Pons (tissue), 1 donor: Measurements from ENCODE around the gene CHMP6.
A peak's percentile ranks its signal among the peaks of the same experiment; 100 is the strongest.

Experiments
- DNase-seq: peaks from one replicate; pipeline ENCODE4 v3.0.0-alpha.2; 2016; ENCODE audit warnings: low spot score

CHMP6 gene

GRCh38 chr17:80970762-80971703 is 20.6 kb upstream of the CHMP6 start:
- DNase-seq = no peak

- DNase-seq = no peak
These were observed 19.8 kb upstream of the CHMP6 start for GRCh38 chr17:80971704-80972304.

- no peak for DNase-seq
These were observed 14.9 kb upstream of the CHMP6 start for GRCh38 chr17:80976701-80977100.

DNA sequence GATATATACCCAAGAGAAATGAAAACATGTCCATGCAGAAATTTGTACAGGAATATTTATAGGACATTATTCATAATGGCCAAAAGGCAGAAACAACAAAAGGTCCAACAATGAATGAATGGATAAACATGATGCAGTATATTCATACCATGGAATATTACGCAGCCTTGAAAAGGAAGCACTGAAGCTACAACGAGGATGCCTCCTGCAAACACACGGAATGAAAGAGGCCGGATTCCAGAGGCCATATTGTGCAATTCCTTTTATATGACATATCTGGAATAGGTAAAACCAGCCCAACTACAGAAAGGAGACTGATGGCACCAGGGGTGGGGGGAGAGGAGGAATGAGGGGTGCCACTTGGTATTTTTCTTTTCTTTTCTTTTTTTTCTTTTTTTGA is 14.5 kb upstream of the CHMP6 start:
- no peak for DNase-seq

DNA sequence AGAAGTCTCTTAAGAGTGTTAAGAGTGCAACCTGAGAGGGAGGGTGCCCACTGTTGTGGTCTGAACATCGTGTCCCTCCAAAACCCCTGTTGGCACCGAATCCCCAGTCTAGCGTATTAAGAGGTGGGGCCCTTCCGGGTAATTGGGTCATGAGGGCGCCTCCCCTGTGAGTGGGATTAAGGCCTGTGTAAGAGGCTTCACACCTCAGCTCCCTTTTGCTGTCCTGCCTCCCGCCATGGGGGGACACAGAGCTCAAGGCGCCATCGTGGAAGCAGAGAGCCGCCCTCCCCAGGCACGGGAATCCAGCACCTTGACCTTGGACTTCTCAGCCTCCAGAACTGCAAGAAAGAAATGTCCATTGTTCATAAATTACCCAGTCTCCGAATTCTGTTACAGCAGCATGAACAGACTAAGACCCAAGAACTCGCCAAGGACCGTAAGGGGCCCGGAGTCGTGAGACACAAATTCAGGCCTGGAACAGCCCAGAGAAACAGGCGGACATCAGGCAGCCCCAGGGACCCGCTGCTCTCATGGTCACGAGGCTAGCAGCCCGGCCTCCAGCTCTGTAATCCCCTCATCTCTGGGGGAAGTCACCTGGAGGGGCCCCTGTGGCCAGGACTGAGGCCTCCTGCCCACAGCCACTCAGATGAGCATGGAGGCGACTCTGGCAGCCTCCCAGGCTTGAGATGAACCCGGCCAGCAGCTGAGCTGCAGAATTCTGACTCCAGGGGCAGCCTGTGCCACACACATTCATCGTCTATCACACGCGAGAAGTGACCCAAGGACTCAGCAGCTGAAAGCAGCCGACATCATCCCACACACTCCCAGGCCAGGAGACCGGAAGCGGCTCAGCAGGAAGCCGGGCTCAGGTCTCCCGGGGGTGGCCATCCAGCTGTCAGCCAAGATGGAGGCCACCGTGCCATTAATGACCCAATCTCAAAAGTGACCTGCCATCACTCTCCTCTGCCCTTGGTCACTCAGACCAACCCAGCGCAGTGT is 12.8 kb upstream of the CHMP6 start:
- DNase-seq = no peak

- DNase-seq = no peak
These were observed 11.9 kb upstream of the CHMP6 start for GRCh38 chr17:80979547-80980378.

DNA sequence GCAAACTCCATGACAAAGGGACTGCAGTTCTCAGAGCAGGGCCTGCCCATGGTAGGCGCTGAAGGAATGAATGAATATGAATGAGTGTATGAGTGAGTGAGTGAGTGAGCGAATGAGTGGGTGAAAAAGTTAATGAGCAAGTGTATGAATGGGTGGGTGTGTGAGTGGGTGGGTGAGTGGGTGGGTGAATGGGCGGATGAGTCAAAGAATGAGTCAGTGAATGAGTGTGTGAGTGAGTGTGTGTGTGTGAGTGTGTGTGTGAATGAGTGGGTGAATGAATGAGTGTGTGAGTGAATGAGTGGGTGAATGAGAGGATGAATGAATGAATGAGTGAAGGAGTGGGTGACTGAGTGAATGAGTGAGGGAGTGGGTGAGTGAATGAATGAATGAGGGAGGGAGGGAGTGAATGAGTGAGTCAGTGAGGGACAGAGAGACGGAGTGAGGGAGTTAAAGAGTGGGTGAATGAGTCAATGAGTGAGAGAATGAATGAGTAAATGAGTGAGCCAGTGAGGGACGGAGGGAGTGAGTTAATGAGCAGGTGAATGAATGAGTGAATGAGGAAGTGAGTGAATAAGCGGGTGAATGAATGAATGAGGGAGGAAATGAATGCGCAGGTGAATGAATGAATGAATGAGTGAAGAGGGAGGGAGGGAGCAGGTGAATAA is 11.1 kb upstream of the CHMP6 start:
- no peak for DNase-seq

- DNase-seq = no peak
These were observed 10.4 kb upstream of the CHMP6 start for GRCh38 chr17:80981062-80981902.

GRCh38 chr17:80981929-80982425 is 9.7 kb upstream of the CHMP6 start:
- no peak for DNase-seq

- no peak for DNase-seq
These were observed 9.1 kb upstream of the CHMP6 start for GRCh38 chr17:80982426-80982974.

- DNase-seq = no peak
These were observed 8.1 kb upstream of the CHMP6 start for GRCh38 chr17:80983545-80983944.

GRCh38 chr17:80984749-80985148 is 6.9 kb upstream of the CHMP6 start:
- DNase-seq = no peak

DNA sequence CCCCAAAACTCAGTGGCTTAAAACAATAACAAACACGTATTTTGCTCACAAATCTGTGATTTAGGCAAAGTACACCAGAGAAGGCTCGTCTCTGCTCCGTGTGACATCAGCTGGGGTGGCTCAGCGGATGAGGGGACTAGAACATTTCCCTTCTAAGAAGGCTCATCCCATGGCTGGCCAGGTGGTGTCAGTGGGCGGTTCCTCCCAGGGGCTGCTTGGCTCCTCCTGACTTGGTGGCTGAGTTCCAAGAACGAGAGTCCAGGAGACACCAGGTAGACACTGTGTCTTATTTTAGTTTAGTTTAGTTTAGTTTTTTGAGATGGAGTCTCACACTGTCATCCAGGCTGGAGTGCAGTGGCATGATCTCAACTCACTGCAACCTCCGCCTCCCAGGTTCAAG is 5.6 kb upstream of the CHMP6 start:
- no peak for DNase-seq

GRCh38 chr17:80986816-80987475 is 4.7 kb upstream of the CHMP6 start:
- DNase-seq = peak; percentile 37

DNA sequence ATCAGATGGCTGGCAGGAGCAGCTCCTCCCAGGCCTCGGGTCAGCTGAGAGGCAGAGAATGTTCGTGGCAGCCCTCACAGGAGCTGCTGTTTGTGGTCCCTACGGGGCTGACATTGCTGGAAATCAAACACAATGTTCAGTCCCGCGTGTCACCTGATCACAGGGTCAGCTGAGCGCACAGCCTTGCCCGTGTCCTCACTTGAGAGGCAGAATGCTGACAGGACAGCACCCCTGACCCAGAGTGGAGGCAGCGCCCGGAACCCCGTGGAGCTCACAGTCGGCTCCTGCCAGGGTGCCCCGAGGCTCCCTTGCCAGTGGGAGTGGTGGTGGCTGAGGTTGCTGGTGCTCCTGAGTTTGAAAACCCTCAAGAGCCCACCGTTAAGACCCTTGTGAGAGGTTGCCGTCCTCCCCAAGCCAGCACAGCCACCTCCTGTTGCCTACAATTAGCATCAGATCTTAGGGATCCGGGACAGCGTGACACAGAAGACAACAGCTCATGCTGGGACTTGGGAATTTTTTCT is 3.6 kb upstream of the CHMP6 start:
- no peak for DNase-seq

GRCh38 chr17:80989586-80989913 is 2.1 kb upstream of the CHMP6 start:
- DNase-seq = no peak

GRCh38 chr17:80990921-80991644 is 558 bp upstream of the CHMP6 start:
- DNase-seq = no peak
